Erythroblast (primary cell): ENCODE data around the gene RNPEPL1.

Experiments
- GATA1 ChIP-seq: IDR thresholded peaks from 2 replicates; pipeline ENCODE4 v1.6.1; 2011; ENCODE audit warnings: low read depth, mild to moderate bottlenecking, control low read depth, low read length, moderate library complexity
- POLR2A ChIP-seq: IDR thresholded peaks from 2 replicates; pipeline ENCODE4 v1.6.1; 2011; ENCODE audit warnings: mild to moderate bottlenecking, low read length

DNA sequence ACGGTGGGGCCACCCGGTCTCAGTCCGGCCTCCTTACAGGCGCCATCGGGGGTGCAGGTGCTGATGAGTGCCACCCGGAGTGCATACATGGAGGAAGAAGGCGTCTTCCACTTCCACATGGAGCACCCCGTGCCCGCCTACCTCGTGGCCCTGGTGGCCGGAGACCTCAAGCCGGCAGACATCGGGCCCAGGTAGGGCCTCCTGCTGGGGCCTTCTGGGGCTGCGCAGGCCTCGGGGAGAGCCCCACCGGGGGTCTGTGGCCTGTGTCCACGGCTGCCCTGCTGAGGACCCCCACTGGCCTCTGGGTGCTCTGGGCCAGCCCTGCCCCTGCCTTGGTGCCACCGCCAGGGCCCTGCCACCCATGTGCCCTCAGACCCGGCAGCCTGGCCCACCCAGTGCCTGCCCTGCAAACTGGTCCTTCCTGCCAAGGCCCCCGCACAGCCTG lies 4.8 kb downstream of the RNPEPL1 start:
- TF ChIP-seq POLR2A, result no peak
- TF ChIP-seq GATA1, result no peak
